Epithelial cell of proximal tubule (primary cell): ENCODE results near the gene ANKHD1. TPM values are rescaled to one million over a fixed set of nuclear protein-coding genes. Genes with fewer than 3 reads are reported as not detected.

Experiments
- DNase-seq: peaks from one replicate; pipeline ENCODE4 v3.0.0-alpha.2; 2011; ENCODE audit warnings: low read depth
- H3K4me3 ChIP-seq: 2 replicates; pipeline ENCODE4 v1.5.1; 2011; ENCODE audit warnings: low read depth, mild to moderate bottlenecking, low read length
- total RNA-seq: library from RNA; depleted of rRNA; stranded (reverse); fragments of >200 nt; gene quantifications from 2 replicates; pipeline ENCODE4 v1.2.3, GENCODE V29; 2015
- TF ChIP-seq, protein P1 (sequence below): conservative IDR thresholded peaks from 2 replicates; pipeline ENCODE4 v1.5.1; 2012; ENCODE audit warnings: low read depth, mild to moderate bottlenecking, low read length

ANKHD1 gene
- total RNA-seq, 1 donor from 2014 or later = 32.6 TPM

GRCh38 chr5:140360681-140361479, 40.8 kb upstream of the ANKHD1 start:
- TF ChIP-seq, protein P1, sequence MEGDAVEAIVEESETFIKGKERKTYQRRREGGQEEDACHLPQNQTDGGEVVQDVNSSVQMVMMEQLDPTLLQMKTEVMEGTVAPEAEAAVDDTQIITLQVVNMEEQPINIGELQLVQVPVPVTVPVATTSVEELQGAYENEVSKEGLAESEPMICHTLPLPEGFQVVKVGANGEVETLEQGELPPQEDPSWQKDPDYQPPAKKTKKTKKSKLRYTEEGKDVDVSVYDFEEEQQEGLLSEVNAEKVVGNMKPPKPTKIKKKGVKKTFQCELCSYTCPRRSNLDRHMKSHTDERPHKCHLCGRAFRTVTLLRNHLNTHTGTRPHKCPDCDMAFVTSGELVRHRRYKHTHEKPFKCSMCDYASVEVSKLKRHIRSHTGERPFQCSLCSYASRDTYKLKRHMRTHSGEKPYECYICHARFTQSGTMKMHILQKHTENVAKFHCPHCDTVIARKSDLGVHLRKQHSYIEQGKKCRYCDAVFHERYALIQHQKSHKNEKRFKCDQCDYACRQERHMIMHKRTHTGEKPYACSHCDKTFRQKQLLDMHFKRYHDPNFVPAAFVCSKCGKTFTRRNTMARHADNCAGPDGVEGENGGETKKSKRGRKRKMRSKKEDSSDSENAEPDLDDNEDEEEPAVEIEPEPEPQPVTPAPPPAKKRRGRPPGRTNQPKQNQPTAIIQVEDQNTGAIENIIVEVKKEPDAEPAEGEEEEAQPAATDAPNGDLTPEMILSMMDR = no peak
- no peak overlapping the region for H3K4me3 ChIP-seq

GRCh38 chr5:140361901-140362300, 39.7 kb upstream of the ANKHD1 start:
- H3K4me3 ChIP-seq = no peak overlapping the region
- TF ChIP-seq, protein P1 = no peak
- DNase-seq = no peak

More at GRCh38 chr5:140360681-140361479, 40.8 kb upstream of the ANKHD1 start:
- DNase-seq = no peak

- no peak overlapping the region for H3K4me3 ChIP-seq
- TF ChIP-seq, protein P1 = no peak
- no peak for DNase-seq
These were observed 39.3 kb upstream of the ANKHD1 start for GRCh38 chr5:140362311-140362710.

GRCh38 chr5:140362875-140363630, 38.6 kb upstream of the ANKHD1 start:
- TF ChIP-seq, protein P1 = peak; percentile 93
- peak overlapping the region; percentile 50 for H3K4me3 ChIP-seq
- no peak for DNase-seq

- DNase-seq = no peak
- H3K4me3 ChIP-seq = peak overlapping the region; percentile 50
- TF ChIP-seq, protein P1 = no peak
These were observed 37.8 kb upstream of the ANKHD1 start for GRCh38 chr5:140363631-140364471.

GRCh38 chr5:140364472-140364765, 37.2 kb upstream of the ANKHD1 start:
- no peak for DNase-seq
- TF ChIP-seq, protein P1 = no peak
- no peak overlapping the region for H3K4me3 ChIP-seq
